GF-D8 (cell line): ENCODE data around the gene NXPE4.
"Not testable (repeated sequence)": the region's sequence is repeated elsewhere in the genome, so short reads cannot be mapped to it uniquely, and the experiment has no call there.

Experiments used
- DNase-seq: peaks from one replicate; lab custom pipeline; 2025; lab: John Stamatoyannopoulos, UW

NXPE4 gene

GRCh38 chr11:114610550-114610949, 15.0 kb upstream of the NXPE4 start:
- DNase-seq = no peak

- DNase-seq = no peak
Measured at GRCh38 chr11:114609429-114609828, 13.8 kb upstream of the NXPE4 start.

- not testable (repeated sequence) for DNase-seq
Measured at GRCh38 chr11:114608605-114609004, 13.0 kb upstream of the NXPE4 start.

GRCh38 chr11:114607753-114608459, 12.3 kb upstream of the NXPE4 start:
- DNase-seq = no peak

GRCh38 chr11:114606802-114607075, 11.2 kb upstream of the NXPE4 start:
- not testable (repeated sequence) for DNase-seq

GRCh38 chr11:114606003-114606801, 10.6 kb upstream of the NXPE4 start:
- no peak for DNase-seq

GRCh38 chr11:114605370-114605769, 9.8 kb upstream of the NXPE4 start:
- DNase-seq = no peak

- DNase-seq = no peak
Measured at GRCh38 chr11:114604886-114605285, 9.3 kb upstream of the NXPE4 start.

- no peak for DNase-seq
Measured at GRCh38 chr11:114604179-114604813, 8.7 kb upstream of the NXPE4 start.

- not testable (repeated sequence) for DNase-seq
Measured at GRCh38 chr11:114603151-114603550, 7.6 kb upstream of the NXPE4 start.

GRCh38 chr11:114598461-114598860, 2.9 kb upstream of the NXPE4 start:
- DNase-seq = no peak

- no peak for DNase-seq
Measured at GRCh38 chr11:114596175-114596919, 761 bp upstream of the NXPE4 start.

GRCh38 chr11:114594703-114595102, 883 bp downstream of the NXPE4 start:
- no peak for DNase-seq

GRCh38 chr11:114587398-114587953, 8.1 kb downstream of the NXPE4 start:
- DNase-seq = no peak

- DNase-seq = no peak
Measured at GRCh38 chr11:114586797-114587196, 8.8 kb downstream of the NXPE4 start.

- DNase-seq = no peak
Measured at GRCh38 chr11:114571712-114572111, 23.9 kb downstream of the NXPE4 start.

GRCh38 chr11:114569801-114570200, 25.8 kb downstream of the NXPE4 start:
- no peak for DNase-seq

GRCh38 chr11:114566276-114566675, 29.3 kb downstream of the NXPE4 start:
- no peak for DNase-seq

- no peak for DNase-seq
Measured at GRCh38 chr11:114564831-114565230, 30.8 kb downstream of the NXPE4 start.

- no peak for DNase-seq
Measured at GRCh38 chr11:114563077-114563476, 32.5 kb downstream of the NXPE4 start.

GRCh38 chr11:114562166-114562916, 33.2 kb downstream of the NXPE4 start:
- DNase-seq = no peak
